Measurements from ENCODE around the gene C17orf107.

The C17orf107 gene

DNA sequence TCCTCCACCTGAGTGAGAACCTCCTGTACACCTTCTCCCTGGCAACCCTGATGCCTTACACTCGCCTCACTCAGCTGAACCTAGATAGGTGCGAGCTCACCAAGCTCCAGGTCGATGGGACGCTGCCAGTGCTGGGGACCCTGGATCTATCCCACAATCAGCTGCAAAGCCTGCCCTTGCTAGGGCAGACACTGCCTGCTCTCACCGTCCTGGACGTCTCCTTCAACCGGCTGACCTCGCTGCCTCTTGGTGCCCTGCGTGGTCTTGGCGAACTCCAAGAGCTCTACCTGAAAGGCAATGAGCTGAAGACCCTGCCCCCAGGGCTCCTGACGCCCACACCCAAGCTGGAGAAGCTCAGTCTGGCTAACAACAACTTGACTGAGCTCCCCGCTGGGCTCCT, 33.4 kb downstream of the C17orf107 start:
- TF ChIP-seq, protein P1, sequence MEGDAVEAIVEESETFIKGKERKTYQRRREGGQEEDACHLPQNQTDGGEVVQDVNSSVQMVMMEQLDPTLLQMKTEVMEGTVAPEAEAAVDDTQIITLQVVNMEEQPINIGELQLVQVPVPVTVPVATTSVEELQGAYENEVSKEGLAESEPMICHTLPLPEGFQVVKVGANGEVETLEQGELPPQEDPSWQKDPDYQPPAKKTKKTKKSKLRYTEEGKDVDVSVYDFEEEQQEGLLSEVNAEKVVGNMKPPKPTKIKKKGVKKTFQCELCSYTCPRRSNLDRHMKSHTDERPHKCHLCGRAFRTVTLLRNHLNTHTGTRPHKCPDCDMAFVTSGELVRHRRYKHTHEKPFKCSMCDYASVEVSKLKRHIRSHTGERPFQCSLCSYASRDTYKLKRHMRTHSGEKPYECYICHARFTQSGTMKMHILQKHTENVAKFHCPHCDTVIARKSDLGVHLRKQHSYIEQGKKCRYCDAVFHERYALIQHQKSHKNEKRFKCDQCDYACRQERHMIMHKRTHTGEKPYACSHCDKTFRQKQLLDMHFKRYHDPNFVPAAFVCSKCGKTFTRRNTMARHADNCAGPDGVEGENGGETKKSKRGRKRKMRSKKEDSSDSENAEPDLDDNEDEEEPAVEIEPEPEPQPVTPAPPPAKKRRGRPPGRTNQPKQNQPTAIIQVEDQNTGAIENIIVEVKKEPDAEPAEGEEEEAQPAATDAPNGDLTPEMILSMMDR (IDR thresholded peaks at IDR 0.05; ENCODE audit: extremely low read depth, missing control alignments) = no peak
- DNase-seq (ENCODE audit: low spot score) = no peak

DNA sequence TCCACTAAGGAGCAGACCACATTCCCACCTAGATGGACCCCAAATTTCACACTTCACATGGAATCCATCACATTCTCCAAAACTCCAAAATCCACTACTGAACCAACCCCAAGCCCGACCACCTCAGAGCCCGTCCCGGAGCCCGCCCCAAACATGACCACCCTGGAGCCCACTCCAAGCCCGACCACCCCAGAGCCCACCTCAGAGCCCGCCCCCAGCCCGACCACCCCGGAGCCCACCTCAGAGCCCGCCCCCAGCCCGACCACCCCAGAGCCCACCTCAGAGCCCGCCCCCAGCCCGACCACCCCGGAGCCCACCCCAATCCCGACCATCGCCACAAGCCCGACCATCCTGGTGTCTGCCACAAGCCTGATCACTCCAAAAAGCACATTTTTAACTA, 34.3 kb downstream of the C17orf107 start:
- TF ChIP-seq, protein P1 (IDR thresholded peaks at IDR 0.05; ENCODE audit: extremely low read depth, missing control alignments) = no peak

DNA sequence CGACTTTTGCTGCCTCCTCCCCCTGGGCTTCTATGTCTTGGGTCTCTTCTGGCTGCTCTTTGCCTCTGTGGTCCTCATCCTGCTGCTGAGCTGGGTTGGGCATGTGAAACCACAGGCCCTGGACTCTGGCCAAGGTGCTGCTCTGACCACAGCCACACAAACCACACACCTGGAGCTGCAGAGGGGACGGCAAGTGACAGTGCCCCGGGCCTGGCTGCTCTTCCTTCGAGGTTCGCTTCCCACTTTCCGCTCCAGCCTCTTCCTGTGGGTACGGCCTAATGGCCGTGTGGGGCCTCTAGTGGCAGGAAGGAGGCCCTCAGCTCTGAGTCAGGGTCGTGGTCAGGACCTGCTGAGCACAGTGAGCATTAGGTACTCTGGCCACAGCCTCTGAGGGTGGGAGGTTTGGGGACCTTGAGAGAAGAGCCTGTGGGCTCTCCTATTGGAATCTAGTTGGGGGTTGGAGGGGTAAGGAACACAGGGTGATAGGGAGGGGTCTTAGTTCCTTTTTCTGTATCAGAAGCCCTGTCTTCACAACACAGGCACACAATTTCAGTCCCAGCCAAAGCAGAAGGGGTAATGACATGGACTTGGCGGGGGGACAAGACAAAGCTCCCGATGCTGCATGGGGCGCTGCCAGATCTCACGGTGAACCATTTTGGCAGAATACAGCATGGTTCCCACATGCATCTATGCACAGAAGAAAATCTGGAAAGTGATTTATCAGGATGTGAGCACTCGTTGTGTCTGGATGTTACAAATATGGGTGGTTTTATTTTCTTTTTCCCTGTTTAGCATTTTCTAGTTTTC, 35.0 kb downstream of the C17orf107 start:
- TF ChIP-seq, protein P1 (IDR thresholded peaks at IDR 0.05; ENCODE audit: extremely low read depth, missing control alignments) = peak; percentile 11
- DNase-seq (ENCODE audit: low spot score) = peak; percentile 67

More for the DNA sequence above, 34.3 kb downstream of the C17orf107 start:
- DNase-seq (ENCODE audit: low spot score) = no peak

DNA sequence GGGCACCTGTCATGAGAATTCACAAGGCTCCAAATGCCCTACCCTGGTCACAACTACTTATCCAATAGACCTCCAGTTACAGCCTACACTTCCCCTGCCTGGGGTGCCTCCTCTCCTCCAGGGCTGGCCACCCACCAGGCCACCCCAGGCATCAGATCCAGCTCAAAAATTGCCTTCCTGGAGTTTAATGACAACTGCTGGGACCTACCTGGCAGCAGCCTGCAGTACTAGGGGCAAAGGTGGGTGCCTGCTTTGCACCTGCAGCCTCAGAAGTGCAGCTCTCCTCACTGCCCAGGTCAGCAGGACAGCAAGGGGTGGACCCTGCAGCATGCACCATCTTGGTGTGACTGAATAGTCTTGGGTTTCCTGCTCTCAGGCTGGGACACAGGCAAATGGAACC, 36.3 kb downstream of the C17orf107 start:
- DNase-seq (ENCODE audit: low spot score) = no peak
- TF ChIP-seq, protein P1 (IDR thresholded peaks at IDR 0.05; ENCODE audit: extremely low read depth, missing control alignments) = no peak

DNA sequence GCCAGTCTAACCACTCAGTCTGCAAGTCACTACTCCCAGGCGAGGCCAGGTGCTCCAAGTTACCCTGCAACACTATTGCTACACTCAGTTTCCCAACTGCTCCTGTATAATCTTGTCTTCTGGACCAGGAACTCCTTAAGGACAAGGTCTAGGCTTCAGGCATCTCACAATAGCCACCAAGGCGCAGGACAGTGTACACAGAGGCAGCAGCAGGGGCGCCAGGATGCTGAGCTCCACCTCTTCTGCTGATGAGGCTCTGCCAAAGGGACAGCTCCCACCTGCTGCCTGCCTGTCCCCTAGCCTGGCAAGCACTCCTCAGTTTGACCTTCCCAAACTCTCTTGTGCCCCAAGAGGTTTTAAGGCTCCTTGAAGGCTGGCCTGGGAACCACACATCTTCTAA, 37.1 kb downstream of the C17orf107 start:
- TF ChIP-seq, protein P1 (IDR thresholded peaks at IDR 0.05; ENCODE audit: extremely low read depth, missing control alignments) = no peak
- DNase-seq (ENCODE audit: low spot score) = no peak

DNA sequence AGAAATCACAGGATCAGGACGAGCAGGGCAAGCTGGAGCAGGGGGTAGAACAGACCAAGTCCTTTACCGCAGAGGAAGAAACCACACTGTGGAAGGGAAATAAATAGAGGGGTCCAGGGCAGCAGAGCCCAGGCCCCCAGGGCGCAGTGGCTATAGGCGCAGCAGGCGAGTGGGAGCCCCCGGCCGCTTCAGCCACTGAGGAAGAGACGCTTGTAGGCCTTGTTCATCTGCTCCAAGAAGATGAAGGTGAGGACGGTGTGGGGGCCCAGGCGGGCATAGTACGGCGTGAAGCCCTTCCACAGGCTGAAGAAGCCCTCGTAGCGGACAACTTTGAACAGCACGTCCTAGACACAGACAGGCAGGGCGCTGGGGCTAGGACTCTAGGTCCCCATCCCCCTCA, 38.2 kb downstream of the C17orf107 start:
- no peak for DNase-seq (ENCODE audit: low spot score)
- TF ChIP-seq, protein P1 (IDR thresholded peaks at IDR 0.05; ENCODE audit: extremely low read depth, missing control alignments) = no peak

DNA sequence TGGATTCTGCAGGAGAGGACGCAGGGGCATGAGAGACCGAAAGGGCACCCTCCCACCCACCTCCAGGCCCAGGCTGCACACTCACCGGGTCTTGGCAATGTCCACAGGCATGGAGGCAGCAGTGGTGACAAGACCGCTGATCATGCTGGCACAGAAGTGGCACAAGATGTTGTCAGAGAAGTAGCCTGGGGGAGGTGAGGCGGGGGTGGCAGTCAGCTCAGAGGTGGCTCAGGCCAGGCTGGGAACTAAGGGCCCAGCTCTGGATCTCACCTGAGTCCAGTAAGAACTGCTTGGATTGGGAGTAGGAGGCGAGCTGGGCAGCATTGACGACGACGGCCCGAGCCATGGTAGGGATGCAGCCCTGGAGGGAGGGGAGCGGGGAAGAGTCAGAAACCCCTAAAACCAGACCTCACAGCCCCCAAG, 38.7 kb downstream of the C17orf107 start:
- DNase-seq (ENCODE audit: low spot score) = no peak
- TF ChIP-seq, protein P1 (IDR thresholded peaks at IDR 0.05; ENCODE audit: extremely low read depth, missing control alignments) = no peak
